ENCODE results near the gene SLC27A3.

GRCh38 chr1:153827168-153827964 is 52.2 kb downstream of the SLC27A3 start:
- TF ChIP-seq EP300 (IDR thresholded peaks at IDR 0.05) (no peak), POLR2AphosphoS5 (IDR thresholded peaks at IDR 0.05) (no peak), CTCF (IDR thresholded peaks at IDR 0.05) (no peak)

Measured in sigmoid colon (tissue), 4 donors.